PC-9 (cell line): Measurements from ENCODE around the gene TRA2B.

ENCODE experiments used
- EZH2 ChIP-seq: fragments of 200-600 bp; sonication (generic); IDR thresholded peaks from 2 replicates; pipeline ENCODE4 v1.8.0; 2017; ENCODE audit warnings: antibody characterized with exemption, low read depth
- TF ChIP-seq, protein P1 (sequence below): fragments of 200-600 bp; sonication (generic); conservative IDR thresholded peaks from 2 replicates; pipeline ENCODE4 v1.6.1; 2017; ENCODE audit warnings: mixed run types, antibody characterized with exemption, mild to moderate bottlenecking, moderate library complexity

- TF ChIP-seq, protein P1, sequence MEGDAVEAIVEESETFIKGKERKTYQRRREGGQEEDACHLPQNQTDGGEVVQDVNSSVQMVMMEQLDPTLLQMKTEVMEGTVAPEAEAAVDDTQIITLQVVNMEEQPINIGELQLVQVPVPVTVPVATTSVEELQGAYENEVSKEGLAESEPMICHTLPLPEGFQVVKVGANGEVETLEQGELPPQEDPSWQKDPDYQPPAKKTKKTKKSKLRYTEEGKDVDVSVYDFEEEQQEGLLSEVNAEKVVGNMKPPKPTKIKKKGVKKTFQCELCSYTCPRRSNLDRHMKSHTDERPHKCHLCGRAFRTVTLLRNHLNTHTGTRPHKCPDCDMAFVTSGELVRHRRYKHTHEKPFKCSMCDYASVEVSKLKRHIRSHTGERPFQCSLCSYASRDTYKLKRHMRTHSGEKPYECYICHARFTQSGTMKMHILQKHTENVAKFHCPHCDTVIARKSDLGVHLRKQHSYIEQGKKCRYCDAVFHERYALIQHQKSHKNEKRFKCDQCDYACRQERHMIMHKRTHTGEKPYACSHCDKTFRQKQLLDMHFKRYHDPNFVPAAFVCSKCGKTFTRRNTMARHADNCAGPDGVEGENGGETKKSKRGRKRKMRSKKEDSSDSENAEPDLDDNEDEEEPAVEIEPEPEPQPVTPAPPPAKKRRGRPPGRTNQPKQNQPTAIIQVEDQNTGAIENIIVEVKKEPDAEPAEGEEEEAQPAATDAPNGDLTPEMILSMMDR, result no peak
- TF ChIP-seq EZH2, result no peak
These were observed 57.2 kb downstream of the TRA2B start for GRCh38 chr3:185880600-185880999.
